ENCODE data around the gene VTCN1. TPM values are rescaled to one million over a fixed set of nuclear protein-coding genes. Genes with fewer than 3 reads are reported as not detected.

The VTCN1 gene
- total RNA-seq, 1 donor from 2014 or later: not detected

DNA sequence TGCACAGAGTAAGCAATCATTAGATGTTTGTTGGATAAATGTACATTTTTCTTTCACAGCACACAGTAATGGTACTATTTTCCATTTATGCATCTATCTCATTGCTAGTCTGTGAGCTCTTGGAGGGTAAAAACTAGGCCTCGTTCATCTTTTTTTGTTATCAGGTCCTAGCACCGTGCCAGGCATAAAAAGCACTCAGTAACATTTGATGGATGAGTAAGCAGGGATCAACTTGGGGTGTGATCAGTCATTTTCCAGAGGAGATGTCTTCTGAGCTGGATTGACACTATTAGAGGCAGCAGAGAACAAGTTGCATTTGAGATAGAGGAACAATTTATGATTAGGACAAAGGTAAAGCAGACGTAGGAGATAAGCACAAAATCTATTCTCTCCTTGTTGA lies 4.3 kb upstream of the VTCN1 start:
- DNase-seq (no peak), ATAC-seq (ENCODE audit: poor library complexity) (no peak)
- intact Hi-C loops (cut with DNase I): no loop called here

DNA sequence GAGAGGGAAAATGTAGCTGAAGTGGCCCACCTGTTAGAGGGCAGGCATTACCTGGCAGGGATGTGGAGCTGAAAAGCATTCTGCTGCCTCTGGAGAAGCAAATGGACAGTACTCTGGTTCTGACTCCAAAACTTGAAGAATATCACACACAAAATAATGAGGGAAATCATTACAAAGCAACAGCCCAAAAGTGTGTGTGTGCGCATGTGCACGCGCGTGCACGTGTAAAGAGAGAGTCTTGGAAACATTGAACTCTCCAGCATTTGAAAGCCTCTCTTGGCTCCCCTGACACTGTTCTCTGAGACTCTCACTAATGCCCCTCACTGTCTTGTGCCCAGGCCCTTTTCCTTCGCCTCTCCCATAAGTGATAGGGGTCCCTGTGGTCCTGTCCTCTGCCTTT lies 2.3 kb upstream of the VTCN1 start:
- intact Hi-C loops (cut with DNase I): no loop called here
- DNase-seq (no peak), ATAC-seq (ENCODE audit: poor library complexity) (no peak)

DNA sequence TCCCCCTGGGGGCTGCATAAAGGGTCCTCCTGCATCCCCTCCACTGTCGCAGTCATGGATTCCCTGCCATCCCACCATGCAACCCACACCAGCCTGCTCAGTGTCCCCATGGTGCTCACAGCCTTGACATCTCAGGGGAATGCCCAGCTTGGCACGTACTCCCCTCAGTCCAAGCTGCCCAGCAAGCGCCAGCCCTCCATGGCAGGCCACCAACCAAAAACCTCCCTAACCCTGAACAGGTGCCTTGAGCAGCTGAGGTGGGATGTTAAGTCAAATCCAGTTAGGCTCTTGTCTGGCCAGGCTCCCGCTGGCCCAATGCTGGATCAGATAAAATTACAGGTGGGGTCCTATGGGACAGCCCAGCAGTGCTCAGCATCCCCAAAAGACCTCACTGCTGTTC lies 341 bp downstream of the VTCN1 start:
- intact Hi-C loops (cut with DNase I): no loop called here
- ATAC-seq (ENCODE audit: poor library complexity) (no peak), DNase-seq (no peak)

DNA sequence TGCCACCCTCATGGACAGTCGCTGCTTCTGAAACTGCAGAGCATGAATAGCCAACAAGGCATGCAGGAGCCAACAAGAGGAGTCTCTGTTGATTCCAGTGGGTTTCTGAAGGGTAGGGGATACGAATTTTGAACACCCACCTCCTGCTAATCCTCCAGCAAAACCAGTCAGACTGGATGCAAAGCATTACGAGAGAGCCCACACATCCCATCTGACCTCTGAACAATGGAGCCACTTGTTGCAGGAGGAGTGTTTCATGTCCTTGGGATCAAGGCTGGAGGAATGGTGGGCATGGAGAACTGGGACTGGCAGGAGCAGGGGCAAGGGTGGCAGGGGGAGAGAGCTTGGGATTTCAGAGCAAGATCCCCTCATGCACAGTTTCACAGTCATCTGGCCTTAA lies 1.6 kb downstream of the VTCN1 start:
- no peak for ATAC-seq (ENCODE audit: poor library complexity)
- intact Hi-C loops (cut with DNase I): no loop called here
- no peak for DNase-seq

DNA sequence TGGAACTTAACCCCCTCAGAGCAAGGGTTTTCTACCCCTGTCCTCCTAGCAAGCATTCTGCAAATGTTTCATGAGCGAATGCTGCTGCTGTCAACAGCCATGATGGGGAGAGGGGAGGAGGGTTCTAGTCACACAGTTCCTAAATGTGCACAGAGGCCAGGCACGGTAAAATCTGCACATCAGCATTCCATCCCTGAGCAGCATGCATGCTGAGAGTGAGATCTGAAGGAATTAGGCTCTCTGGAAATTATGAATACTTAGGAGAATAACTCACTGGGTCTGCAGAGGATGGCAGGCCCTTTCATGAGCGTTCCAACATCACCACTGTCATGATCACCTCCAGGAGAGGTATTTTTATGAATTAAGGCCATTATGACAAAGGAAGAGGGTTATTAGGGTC lies 2.1 kb downstream of the VTCN1 start:
- DNase-seq (no peak), ATAC-seq (ENCODE audit: poor library complexity) (no peak)
- intact Hi-C loops (cut with DNase I): no loop called here

DNA sequence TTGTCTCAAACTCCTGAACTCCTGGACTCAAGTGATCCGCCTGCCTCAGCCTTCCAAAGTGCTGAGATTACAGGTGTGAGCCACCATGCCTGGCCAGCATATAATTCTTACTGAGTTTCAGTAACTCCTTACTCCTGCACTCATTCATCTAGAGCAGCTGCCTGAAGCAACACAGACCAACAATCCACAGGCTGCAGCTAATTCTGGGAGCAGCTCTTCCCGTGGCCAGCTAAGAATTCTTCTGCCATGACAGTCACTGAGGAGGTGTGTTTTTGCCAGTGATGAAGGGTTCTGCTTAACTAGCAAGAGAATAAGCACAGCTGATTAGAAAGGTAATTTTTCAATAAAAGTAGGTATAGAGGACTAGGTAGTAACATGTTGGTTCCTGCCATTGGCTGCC lies 5.4 kb downstream of the VTCN1 start:
- intact Hi-C loops (cut with DNase I): no loop called here
- ATAC-seq (ENCODE audit: poor library complexity): no peak

DNA sequence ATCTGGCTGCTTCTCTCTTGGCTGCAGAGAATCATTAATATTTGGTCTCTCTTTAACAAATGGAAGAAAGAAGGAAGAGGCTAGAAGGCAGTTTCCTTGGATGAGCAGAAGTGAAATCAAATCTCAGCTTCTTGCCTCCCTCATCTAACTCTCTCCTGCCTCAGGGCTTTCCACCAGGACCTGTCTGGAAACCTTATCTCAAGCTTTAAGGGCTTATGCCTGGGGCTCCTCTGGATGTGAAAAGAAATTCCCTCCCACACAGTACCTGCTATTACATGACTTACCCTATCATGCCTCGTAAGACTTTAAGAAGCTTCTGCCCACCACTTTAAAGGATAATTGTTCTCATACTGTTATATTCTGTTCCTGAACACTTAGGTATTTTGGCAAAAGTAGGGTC lies 8.9 kb downstream of the VTCN1 start:
- ATAC-seq (ENCODE audit: poor library complexity) (no peak), DNase-seq (no peak)
- intact Hi-C loops (cut with DNase I): no loop called here

More for the DNA sequence above, 5.4 kb downstream of the VTCN1 start:
- no peak for DNase-seq

DNA sequence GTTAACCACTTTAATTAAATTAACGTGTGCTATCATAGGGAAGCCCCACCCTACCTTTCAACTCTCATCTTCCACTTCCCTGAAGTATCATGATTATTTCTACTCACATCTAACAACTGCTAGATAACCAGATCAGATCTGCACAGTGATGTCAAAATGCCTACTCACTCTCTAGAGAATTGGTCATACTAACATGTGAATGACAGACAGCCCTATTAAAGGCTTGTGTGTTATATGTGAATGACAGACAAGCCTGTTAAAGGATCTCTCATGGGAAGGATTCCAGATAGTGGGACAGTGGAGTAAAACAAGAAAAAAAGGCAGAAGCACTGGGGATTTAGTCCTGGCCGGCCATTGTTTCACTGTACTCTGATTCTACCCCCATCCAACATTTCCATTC lies 12.6 kb downstream of the VTCN1 start:
- intact Hi-C loops (cut with DNase I): no loop called here
- ATAC-seq (ENCODE audit: poor library complexity): no peak
- DNase-seq: no peak

DNA sequence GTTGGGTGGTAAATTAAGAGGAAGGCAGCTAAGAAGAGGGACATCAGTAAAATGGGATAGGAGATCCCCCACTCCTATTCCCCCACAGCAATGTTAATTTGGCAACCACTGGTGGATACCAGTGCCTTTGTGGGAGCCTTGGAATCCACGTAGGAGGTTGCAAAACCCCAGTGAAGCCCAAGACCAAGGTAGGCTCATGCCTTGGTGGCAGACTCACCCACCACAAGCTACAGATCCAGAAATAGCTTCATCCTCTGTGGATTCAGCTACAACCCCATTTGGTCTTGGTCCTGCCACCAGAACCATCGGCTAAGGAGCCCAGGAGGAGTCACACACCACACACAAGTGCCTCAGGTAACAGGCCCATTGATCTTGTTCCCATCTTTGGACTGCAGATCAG lies 21.0 kb downstream of the VTCN1 start:
- no peak for DNase-seq
- intact Hi-C loops (cut with DNase I): no loop called here
- no peak for ATAC-seq (ENCODE audit: poor library complexity)

DNA sequence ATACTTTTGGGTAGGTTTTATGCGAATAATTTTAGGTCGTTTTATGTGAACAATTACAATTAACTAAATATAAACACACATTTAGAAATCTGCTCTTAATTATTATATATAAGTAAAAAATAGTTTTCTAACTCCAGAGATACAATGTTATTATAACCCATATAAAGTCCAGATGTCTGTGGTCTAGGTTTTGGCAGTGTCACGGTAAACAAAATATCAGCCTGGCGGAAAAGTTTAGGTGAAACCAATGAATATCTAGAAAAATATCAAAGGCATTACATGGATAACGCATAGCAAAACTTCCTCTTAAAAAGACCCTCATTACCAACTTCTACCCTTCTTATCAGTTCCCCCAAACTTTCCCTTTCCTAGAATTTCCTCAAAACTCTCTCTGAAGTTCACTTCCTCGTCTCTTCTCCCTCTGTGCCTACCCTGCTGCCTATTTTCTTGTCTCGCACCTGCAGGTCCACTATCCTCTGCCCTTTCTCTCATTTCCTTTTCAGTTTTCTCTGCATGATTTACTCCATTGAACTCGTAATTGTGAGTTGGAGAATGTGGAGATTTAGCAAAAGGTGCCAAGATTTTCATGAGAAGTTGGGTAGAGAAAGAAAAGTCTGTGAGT lies 21.8 kb downstream of the VTCN1 start:
- ATAC-seq (ENCODE audit: poor library complexity) (no peak), DNase-seq (no peak)
- intact Hi-C loops (cut with DNase I): no loop called here

DNA sequence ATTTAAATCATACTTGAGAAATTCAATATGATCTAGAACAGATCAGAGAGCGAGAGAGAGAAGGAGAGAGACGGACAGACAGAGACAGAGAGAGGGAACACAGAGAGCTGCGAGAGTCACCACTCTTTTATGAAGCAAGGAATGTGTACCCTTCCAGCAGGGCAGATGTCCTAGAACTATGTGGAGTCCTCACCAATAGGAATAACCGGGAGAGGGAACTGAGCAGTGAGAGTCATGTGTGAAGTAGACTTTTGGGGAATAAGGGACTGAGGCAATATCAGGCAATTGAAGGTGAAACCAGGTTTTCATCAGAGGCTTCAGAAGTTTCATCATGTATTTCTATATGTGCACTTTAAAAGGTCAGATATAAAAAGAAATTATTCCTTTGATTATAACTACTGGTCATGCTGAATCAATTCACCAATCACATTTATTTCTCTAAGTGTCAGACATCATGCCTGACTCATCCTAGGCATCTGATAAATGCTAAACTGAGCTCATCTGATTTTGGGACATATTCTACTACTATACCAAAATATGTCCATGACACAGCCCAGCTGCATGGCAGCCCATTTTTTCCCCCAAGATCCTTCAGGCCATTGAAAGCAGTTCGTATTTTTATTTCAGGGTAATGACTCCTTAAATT lies 22.4 kb downstream of the VTCN1 start:
- intact Hi-C loops (cut with DNase I): no loop called here
- ATAC-seq (ENCODE audit: poor library complexity) (no peak), DNase-seq (no peak)

DNA sequence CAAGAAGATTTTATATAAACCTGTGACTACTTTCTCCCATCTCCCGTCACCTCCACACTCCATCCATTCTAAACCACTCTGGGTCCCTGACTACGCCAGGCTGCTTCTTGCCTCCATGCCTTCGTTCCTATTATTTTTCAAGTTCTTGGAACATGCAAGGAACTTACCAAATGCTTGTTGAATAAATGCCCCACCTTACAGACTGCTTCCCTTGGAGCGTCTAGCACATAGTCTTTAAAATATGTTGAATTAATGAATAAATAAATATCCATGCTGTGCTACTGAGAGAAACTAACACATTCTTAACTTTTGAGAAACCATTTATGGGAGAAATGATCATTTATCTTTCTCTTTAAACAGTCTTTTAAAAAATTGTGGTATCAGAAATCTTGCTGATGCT lies 27.6 kb downstream of the VTCN1 start:
- intact Hi-C loops (cut with DNase I): no loop called here
- DNase-seq (no peak), ATAC-seq (ENCODE audit: poor library complexity) (no peak)

DNA sequence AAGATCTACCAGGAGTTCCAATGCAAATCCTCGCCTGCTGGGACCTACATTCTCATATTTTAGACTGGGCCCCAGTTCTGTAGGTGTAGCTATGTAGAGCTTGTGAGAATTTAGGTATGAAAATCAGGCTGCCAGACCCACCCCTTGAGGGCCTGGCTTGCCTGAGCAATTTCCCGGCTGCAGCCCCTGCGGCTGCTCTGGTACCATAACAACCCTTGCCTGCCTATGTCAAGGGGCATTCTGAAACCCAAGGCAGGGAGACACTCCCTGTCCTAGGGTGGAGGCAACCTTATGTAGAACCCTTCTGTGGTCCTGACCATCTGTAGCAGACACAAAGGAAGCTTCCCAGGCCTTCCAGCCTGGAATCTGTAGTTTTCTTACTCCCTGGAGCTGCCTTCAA lies 28.4 kb downstream of the VTCN1 start:
- intact Hi-C loops (cut with DNase I): no loop called here
- ATAC-seq (ENCODE audit: poor library complexity): no peak
- no peak for DNase-seq

DNA sequence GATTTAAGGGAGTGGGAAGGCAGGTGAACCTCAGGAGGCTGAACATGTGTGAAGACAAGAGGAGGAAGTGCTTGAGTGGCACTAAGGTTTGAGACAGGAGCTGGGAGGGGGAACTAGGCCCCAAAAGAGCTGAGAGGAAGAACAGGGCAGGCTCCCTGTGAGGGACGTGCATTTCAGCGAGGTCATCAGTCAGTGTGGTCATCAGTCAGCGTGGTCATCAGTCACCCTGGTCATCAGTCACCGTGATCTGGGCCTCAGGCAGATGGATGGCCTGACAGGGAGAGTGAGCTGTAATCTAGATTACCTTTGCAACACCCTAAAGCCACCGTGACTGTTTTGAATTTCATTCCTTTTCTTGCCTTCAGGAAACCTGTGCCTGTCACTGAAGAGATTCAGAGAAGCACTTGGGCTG lies 29.1 kb downstream of the VTCN1 start:
- intact Hi-C loops (cut with DNase I): no loop called here
- no peak for ATAC-seq (ENCODE audit: poor library complexity)

DNA sequence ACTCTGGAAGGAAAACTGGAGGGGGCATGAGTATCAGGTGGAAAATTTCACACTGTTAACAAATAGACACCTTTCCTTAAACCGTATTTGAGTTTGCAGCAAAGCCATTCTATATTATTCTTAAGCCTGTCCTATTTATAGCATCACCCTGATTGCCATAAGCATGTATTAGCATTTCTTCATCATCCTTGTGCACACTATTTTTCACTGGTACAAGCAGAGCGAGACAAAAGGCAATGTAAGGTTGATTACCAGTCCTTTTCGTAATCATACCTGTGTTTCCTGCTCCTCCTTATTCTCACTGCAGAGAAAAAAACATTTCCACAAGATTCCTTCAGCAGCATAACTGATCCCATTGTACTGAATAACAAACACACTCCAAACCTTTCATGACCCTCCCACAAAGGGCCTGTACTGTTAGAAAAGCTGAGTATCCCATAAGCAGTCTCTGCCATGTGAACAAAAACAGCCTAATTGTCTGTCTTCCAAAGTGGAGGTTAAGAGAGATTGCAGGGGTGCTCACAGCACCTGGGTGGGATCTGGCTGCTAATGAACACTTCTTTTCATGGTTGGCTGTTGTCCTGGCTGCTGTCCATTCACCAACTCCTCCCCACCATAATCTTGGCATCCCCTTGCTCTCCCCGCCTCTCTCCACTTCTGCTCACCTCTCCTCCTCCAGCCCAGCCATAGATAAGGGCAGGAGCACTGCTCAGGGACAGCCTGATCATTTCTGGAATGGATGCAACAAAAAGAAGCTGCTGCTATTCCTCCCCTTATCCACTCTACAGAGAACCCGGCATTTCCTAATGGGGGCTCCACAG lies 30.4 kb downstream of the VTCN1 start:
- DNase-seq (no peak), ATAC-seq (ENCODE audit: poor library complexity) (no peak)
- intact Hi-C loops (cut with DNase I): no loop called here

More for the DNA sequence above, 29.1 kb downstream of the VTCN1 start:
- no peak for DNase-seq

DNA sequence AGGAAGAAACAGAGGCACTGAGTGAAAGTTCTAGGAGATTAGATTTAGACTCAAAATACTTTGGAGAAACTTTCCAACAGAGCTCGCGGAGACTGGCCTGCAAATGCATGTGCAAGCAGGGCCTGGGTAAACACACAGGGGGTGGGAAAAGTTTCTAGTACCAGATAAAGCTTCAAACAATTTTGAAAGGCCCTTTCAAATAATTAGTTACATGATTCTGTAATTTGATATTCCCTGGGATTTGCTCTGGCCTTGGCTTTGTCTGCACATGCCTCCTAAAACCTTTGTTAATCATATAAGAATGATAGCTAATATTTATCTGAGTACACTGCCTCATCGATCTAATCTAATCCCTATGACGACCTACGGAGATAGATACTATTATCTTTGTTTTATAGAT lies 31.3 kb downstream of the VTCN1 start:
- intact Hi-C loops (cut with DNase I): no loop called here
- ATAC-seq (ENCODE audit: poor library complexity) (no peak), DNase-seq (no peak)

DNA sequence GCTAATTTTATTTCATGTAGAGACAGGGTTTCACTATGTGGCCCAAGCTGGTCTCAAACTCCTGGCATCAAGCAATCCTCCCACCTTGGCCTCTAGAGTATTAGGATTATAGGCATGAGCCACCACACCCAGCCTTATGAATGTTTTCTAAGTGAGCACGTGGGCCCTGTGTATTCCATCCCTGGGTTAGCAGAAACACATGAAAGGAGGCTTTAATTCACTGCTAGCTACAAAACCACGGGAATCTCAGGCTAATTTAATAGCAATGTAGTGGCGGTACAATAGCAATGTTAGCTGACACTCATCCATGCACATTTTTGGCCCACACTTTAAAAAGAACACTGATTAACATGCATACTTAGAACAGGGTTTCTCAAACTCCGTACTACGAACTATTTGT lies 32.0 kb downstream of the VTCN1 start:
- no peak for ATAC-seq (ENCODE audit: poor library complexity)
- intact Hi-C loops (cut with DNase I): no loop called here
- DNase-seq: no peak

DNA sequence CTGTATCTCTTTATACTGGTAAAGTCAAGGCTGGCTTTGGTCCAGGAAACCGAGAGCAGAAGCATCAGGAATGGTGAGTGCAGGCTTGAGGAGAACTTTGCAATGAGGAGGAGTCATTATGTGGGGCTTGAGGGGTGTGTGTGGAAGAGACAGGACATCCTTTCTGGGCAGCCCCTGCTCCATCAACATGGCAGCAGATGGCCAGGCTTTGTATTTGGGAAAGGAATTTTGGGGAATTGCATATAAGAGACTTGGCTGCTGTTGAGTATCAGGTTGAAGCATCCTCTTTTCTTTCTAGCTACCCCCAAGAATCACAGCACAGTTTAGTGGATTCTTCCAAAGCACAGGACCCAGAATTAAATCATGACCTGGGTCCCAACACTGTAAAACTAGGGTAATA lies 33.4 kb downstream of the VTCN1 start:
- intact Hi-C loops (cut with DNase I): no loop called here
- ATAC-seq (ENCODE audit: poor library complexity) (no peak), DNase-seq (no peak)

DNA sequence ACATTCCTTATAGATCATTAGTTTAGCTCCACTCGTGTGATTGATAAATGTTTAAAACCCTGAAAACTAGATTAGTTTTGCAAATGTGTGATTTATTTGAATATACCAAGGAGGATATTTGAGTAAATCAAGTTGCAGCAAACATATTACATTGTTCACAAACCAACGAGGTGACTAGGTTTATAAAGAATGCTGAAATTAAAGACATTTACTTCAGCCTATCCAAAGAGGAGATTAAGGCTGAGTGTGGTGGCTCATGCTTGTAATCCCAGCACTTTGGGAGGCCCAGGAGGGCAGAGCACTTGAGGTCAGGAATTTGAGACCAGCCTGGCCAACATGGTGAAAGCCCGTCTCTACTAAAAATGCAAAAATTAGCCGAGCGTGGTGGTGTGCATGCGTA lies 34.1 kb downstream of the VTCN1 start:
- ATAC-seq (ENCODE audit: poor library complexity) (no peak), DNase-seq (no peak)
- intact Hi-C loops (cut with DNase I): no loop called here

DNA sequence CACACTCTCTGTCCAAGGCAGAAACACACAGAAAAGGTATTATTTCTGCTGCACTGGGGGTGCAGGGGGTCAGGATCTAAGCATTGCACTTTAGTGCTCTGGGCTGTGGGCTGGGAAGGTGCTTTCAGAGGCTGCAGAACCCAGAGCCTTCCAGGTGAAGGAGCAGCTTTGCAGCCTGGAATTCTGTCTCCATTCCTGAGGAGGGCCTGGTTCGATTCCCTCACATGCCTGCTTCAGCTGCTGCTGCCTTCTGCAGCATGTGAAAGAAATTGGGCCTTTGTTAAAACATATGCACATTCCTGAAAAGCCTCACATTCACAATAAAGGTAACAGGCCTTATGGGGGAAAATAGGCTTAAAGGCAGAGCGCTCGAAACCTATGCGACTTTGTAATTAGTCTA lies 35.9 kb downstream of the VTCN1 start:
- ATAC-seq (ENCODE audit: poor library complexity) (no peak), DNase-seq (no peak)
- intact Hi-C loops (cut with DNase I): no loop called here

All from Right ventricle myocardium superior (tissue), 1 donor.